NCI-H2196 (cell line): ENCODE data around the gene CUL4A.
A peak's percentile ranks its signal among the peaks of the same experiment; 100 is the strongest.

Experiments
- DNase-seq: peaks from one replicate; lab custom pipeline; 2025; ENCODE audit not compliant: unreplicated experiment; lab: John Stamatoyannopoulos, UW

CUL4A gene

GRCh38 chr13:113207890-113208420 lies 1.5 kb upstream of the CUL4A start:
- no peak for DNase-seq

- peak; percentile 82 for DNase-seq
These were observed 735 bp upstream of the CUL4A start, which contains the start of gene PCID2 for GRCh38 chr13:113208421-113209335. TSS of gene PCID2 (minus strand) at chr13:113208669. CDS start at chr13:113208634, 35 bp downstream.

GRCh38 chr13:113209759-113210421 lies 477 bp downstream of the CUL4A start:
- no peak for DNase-seq

DNA sequence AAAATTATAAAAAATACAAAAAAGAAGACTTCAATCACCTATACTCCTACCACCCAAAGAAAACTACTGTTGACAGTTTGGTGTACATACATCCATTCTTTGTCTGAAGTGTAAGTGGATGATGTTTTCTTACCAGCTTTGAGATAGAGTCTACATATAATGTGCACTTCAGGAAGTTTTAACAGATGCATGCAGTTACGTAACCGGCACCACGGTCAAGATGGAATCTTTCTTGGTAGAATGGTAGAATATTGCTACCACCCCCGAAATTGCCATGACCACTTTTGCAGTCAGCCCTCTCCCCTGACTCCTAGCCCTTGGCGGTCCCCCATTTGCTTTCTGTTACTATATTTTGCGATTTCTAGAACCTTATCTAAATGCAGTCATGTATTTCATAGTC lies 1.4 kb downstream of the CUL4A start:
- no peak for DNase-seq

DNA sequence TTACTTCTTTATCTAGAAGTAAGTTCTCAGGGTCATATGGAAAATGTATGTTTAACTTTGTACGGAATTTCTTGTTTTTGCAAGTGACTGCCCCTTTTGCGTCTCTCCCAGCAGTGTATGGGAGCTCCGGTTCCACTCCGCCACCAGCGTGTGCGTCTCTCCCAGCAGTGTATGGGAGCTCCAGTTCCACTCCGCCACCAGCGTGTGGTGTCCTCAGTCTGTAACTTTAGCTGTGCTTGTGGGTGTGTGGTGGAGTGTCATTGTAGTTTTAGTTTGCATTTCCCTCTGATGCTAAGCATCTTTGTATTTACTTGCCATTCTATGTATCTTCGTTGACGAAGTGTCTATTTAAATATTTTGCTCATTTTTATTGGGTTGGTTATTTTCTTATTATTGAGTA lies 2.4 kb downstream of the CUL4A start:
- no peak for DNase-seq

GRCh38 chr13:113216254-113217048 lies 7.0 kb downstream of the CUL4A start:
- peak; percentile 20 for DNase-seq

- no peak for DNase-seq
These were observed 9.2 kb downstream of the CUL4A start for GRCh38 chr13:113218586-113218985.

DNA sequence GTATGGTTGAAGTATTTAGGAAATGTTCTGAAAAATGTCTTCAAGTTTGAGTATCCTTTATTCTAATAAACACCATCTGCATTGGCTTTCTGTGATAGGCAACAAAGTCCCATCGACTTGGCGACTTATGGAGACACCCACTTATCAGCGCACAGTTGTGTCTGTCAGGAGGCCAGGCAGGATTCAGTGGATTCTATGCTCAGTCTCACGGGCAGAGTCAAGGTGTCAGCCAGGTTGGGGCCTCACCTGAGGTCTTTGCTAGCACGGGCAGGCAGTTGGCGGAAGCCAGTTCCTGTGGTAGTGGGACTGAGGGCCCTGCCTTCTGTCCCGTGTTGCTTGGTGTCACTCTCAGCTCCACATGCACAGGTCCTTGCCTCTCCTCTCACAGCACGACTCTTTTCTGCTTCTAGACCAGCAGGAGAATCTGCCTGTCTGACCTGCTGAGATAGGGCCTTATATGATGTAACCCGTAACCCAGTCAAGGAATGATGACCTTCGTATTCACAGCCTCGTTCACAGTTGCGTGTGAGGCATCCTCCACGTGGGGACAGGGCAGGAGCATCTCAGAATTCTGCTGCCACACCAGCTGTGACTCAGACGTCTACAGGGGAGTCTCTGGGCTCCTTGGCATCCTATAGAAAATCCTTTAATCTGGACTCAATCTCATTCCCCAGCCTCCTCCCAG lies 10.0 kb downstream of the CUL4A start:
- no peak for DNase-seq

DNA sequence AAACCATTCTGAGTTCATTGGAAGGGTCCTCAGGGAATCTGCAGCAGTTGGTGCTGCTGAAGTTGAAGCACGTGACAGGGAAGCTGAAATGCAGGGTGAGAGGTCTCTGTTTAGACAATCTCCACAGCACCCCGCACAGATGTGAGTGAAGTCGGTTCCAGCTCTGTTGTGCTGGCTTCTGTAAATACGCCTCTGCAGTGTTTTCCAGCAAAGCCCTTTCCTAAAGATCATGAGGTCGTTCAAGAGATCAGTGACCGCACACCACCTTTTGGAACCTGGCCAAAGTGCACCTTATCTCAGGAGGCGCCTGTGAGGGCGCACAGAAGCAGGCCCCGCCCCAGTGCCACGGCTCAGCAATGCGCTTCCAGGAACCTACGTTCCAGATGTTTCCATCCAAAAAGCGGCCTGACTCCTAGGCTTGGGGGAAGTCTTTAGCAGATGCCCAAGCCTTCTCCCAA lies 10.8 kb downstream of the CUL4A start:
- DNase-seq, result no peak

- DNase-seq, result no peak
These were observed 11.5 kb downstream of the CUL4A start for GRCh38 chr13:113220877-113221276.

GRCh38 chr13:113223070-113223469 lies 13.7 kb downstream of the CUL4A start:
- DNase-seq, result no peak

- no peak for DNase-seq
These were observed 15.1 kb downstream of the CUL4A start for GRCh38 chr13:113224486-113224885.

- DNase-seq, result no peak
These were observed 16.1 kb downstream of the CUL4A start for GRCh38 chr13:113225515-113225914.

- no peak for DNase-seq
These were observed 17.5 kb downstream of the CUL4A start for GRCh38 chr13:113226873-113227450.

DNA sequence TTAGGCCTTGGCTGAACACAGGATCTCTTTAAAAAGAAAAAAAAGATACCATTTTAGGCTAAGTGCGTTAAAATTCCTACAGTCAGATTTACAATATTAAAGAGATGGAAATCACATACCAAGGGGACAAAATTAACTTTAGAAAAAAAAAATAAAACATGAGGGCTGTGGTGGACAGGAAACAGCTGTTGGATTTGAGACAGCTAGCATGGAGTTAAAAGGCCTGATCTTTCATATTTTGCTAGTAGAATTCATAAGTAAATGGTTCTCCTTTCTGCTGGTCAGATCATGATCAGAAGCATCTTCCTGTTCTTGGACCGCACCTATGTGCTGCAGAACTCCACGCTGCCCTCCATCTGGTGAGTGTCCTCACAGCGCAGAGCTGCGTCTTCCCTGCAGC lies 19.7 kb downstream of the CUL4A start:
- no peak for DNase-seq

DNA sequence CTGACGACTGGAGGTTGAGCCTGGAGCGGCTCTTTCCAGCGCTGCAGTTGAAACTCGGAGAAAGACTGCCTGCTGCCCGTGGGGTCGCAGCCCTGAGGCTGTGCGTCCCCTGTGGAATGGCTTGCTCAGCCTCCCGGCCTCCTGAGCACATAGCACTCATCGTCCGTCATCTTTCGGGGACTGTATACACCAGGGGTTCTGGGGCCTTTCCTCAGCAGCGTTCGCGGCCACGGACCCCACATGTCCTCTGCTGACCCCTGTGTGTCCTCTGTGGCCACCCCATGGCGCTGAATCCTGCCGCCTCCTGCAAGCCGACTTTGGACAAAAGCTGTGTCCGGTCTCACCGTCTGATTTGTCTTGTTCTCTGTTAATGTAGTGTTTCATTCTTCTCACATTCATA lies 20.4 kb downstream of the CUL4A start:
- no peak for DNase-seq

DNA sequence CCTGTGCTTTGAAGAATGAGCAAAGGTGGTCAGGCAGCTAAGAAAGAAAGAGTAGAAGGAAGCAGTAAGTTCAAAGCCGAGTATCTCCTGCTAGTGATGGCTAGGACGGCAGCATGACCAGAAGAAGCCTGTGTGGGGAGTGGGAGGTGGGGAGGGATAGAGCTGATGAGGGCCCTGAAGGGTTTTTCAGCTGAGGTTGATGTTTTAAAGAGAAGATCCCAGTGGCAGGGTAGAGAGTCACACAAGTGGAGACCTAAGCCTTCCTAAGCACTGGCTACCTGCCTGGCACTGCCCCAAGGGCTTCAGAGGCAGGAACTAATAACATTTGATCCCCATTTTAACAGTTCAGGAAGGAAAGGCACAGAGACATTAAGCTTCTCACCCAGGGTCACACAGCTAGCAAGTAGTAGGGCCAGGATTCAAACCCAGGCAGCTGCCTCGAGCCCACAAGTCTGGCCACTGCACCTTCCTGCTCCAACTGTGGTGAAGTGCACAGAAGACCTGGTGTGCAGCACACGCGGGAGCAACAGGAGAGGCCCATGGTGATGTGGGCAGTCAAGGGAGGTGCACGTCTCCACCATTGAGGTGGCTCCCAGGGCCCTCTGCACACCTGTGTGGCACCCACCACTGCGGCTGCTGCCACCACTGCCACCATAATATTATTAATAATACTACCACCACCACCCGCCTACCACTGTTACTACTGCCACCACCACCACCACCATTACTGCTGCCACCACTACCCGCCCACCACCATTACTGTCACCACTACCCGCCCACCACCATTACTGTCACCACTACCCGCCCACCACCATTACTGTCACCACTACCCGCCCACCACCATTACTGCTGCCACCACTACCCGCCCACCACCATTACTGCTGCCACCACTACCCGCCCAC lies 22.1 kb downstream of the CUL4A start:
- no peak for DNase-seq

- DNase-seq, result no peak
These were observed 23.0 kb downstream of the CUL4A start for GRCh38 chr13:113232208-113233003.
